NCI-H2029 treated with DMSO at 0.1 percent for 48 hours (cell line): ENCODE measurements around the gene GABRB2.
"Not testable (repeated sequence)": the region's sequence is repeated elsewhere in the genome, so short reads cannot be mapped to it uniquely, and the experiment has no call there.

Experiments
- DNase-seq: peaks from one replicate; lab custom pipeline; 2025; lab: John Stamatoyannopoulos, UW

Gene GABRB2

DNA sequence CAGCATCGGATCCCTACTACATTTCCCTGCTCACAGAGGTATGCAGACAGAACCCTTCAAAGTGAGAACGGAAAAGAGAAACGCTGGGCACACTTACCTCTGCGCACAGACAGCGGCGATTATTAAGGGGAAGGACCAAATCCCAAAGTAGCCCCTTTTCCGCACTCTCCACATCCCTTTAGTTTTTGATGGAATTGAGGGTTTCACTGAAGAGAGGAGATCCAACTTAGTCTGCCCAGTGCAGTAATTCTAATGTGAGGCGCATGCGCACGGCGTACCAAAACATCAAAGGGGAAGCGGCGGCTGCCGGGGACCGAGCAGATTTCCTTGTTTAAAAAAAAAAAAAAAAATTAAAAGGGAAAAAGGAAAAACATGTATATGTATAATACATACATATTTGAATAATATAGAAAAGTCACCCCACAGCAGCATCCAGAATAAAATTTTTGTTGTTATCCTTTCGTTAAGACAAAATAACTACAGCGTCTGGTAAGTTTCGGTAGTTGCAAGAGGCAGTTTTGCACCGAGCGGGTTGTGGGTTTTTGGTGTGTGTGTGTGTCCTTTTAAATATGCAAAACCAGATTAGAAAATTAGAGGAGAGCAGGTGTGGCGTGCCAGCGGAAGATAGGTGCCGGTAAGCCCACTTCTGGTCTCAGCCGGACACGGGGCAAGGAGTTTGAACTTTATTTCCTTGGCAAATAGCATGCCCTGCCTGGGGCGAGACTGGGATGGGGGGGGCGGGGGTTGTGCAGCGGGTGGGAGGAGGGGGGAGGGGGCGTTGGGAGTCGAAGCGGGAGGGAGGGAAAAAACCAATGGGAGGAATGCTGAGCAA is at the start of gene GABRB2:
TSS of gene GABRB2 (minus strand) at position 256 of the 832 bp plus-strand sequence. CDS start at position 174, 82 bp downstream.
- DNase-seq = peak; percentile 5

DNA sequence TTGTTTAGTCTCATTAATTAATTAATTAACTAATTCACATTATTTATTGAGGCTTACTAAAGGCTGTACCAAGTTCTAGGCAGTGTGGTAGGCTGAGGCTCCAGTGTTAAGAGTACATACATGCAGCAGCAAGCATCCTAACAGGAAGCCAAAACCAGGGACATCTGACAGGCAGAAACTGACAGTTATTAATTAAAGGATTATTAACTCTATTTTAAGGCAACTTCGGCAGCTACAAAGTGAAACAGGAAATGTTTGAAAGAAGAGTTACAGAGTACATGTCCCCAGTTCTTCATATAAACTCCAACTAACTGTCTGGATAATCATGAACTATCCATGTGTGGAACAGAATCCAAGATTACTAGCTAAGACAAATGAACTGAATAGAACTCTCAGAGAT is 39.3 kb upstream of the GABRB2 start:
- no peak for DNase-seq

DNA sequence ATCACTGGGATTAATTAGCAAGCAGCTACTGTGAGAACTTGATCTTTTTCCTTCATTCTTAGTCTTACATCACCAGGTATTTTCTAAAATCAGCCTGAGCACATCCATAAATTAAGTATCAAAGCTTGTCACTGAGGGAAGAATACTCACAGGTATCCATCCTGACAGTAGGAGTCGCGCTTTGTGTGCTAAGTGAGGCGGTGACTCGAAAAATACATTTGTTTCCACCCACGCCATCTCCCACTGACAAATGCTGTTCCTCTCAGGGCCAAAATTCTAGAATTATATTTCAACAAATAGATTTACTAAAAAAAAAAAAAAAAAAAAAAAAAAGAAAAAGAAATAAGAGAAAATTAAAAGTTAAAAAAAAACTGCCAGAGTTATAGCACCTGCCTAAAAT is 34.1 kb upstream of the GABRB2 start:
- DNase-seq = no peak

GRCh38 chr5:161572914-161573313 is 26.4 kb upstream of the GABRB2 start:
- no peak for DNase-seq

GRCh38 chr5:161566081-161566480 is 19.6 kb upstream of the GABRB2 start:
- no peak for DNase-seq

GRCh38 chr5:161562446-161562845 is 15.9 kb upstream of the GABRB2 start:
- no peak for DNase-seq

DNA sequence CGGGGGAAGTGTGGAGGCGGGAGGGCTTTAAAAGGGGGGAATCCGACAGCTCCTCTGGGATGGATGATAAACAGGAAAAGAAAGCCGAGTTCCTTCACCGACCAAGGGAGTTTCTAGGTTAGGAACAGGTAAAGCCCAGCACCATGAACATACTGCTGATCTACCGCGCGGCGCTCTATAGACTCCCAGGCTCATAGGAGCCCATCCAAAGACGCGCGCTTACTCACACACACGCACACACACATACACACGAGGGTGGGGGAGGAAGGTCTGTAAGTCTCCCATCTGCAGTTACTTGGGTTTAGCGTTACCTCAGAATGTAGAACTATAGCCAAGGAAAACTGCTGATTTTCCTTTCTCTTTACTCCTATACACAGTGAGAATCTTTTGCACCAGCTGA is 2.6 kb upstream of the GABRB2 start:
- no peak for DNase-seq

DNA sequence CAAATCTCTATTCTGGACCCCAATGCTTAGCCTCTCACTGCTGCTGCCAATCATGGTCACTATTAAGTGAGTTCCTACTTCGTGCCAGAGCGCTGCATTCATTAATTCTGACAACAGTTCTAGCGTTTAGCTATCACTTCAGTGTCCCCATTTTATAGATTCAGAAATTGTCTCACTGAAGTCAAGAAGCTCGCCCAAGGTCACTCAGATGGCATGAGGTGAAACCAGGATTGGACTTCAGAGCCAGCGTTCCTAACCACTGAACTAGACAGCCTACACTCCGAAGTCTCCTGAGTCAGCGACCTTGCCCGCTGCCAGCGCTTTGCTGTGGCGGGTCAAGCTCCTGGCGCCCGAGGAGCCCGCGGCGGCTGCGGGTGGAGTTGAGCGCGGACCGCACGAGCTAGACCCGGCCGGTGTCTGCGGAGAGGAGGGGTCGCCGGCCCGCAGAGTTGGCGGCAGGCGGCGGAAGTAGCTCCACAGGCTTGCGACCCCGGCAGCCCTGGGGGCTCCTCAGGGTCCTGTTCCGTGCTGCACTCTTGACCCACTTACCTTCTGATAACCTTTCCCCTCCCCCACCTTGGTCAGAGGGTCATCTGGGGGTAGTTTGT is 2.1 kb upstream of the GABRB2 start:
- DNase-seq = no peak

DNA sequence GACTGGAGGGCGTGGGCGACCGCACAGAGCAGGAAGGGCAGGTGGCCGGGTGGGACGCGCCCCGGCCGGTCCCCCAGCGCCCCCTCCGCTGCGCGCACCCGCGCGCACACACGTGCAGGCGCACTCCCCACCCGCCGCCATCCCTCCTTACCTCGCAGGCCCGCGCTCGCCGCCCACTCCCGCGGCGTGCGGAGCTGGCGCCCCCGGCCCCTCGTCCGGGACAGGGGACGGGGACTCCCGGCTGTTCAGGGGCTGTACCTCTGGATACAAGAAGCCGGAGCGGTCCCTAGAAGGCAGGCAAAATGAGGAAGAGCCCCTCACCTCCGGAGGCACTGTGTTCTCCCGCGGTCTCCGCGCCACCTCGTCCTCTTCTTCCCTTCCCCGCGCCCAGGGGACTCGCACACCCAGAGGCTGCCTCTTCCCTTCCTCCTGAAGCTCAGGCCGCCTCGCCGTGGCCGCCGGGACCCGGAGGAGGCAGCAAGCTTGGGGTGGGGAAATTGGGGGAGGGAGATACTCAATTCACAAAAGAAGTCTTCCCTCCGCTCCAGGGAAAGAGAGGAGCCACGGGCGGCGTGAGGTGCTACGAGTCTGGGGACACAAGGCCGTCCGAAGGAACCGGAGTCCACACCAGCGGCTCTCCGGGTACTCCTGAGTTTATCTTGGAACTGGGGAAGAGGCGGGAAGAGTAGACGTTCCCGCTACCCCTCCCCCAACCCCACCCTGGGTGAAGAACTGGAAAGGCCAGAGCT is 1.4 kb upstream of the GABRB2 start:
- DNase-seq = peak; percentile 3

- no peak for DNase-seq
Measured at GRCh38 chr5:161547406-161547737, 847 bp upstream of the GABRB2 start.

DNA sequence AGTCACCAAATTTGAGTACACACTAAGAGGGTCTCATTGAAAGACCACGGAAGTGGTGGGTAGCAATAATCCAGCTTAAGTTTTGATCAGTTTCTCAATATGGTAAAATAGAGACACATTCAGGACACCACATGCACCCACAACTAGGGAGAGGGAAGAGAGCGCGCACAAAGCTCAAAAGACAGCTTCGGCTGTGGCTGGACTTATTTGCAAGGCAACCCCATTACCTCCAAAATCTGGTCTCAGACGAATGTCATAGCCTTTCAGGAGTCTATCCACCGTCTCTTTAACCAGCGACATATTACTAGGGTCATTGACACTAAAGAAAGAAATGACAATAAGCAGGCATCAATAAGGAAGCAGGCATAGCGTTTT is 443 bp downstream of the GABRB2 start:
- DNase-seq = no peak

GRCh38 chr5:161545344-161546094 is 1.0 kb downstream of the GABRB2 start:
- no peak for DNase-seq

DNA sequence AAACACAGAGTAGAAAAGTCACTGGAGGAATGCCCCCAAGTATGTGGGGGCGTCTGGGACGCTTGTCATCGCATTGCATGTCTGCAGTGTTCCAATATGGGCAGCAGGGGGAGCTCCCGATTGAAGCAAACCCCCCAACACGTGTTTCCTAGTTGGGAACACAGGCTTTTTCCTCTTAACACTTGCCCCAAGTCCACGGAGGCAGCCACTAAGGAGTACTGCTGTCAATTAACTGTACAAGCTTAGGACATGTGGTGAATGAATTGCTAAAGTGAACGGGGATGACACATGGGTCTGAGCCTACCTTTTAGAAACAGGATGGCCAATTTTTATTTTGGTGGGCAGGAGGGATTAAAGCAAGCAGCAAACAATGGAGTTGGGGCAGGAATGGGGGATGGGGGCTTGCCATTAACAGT is 2.2 kb downstream of the GABRB2 start:
- DNase-seq = peak; percentile 5

- no peak for DNase-seq
Measured at GRCh38 chr5:161539016-161539415, 7.5 kb downstream of the GABRB2 start.

GRCh38 chr5:161535762-161536161 is 10.8 kb downstream of the GABRB2 start:
- DNase-seq = no peak

GRCh38 chr5:161530700-161531099 is 15.8 kb downstream of the GABRB2 start:
- DNase-seq = no peak

- no peak for DNase-seq
Measured at GRCh38 chr5:161513942-161514341, 32.6 kb downstream of the GABRB2 start.

- DNase-seq = no peak
Measured at GRCh38 chr5:161507591-161507990, 38.9 kb downstream of the GABRB2 start.

DNA sequence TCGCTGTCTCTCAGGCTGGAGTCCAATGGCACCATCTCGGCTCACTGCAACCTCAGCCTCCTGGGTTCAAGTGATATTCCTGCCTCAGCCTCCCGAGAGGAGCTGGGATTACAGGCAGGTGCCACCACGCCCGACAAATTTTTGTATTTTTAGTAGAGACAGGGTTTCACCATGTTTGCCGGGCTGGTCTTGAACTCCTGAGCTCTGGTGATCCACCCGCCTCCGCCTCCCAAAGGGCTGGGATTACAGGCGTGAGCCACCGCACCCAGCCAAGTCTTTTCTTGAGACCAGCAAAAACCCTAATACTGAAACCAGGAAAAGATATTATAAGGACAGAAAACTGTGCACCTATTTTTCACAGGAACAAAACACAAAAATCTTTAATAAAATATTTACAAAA is 41.4 kb downstream of the GABRB2 start:
- not testable (repeated sequence) for DNase-seq

DNA sequence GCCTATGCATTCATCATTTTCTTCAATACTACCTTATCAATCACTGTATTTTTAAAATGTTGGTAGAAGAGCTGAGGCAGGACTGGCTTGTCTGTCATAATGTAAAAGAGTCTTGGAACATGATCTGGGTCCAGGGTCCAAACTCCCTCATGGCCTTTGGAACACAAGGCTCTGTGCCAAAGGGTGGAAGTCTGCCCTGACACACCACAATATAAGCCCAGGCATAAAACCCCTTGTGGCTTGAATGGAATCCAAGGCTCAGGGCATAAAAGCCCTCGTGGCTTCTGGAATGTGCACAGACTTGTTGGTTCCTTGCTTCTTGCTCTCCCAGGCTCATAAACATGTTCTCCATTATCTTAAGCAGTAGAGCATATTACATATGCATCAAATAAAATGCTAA is 48.0 kb downstream of the GABRB2 start:
- DNase-seq = no peak

GRCh38 chr5:161483721-161484120 is 62.8 kb downstream of the GABRB2 start:
- DNase-seq = no peak

DNA sequence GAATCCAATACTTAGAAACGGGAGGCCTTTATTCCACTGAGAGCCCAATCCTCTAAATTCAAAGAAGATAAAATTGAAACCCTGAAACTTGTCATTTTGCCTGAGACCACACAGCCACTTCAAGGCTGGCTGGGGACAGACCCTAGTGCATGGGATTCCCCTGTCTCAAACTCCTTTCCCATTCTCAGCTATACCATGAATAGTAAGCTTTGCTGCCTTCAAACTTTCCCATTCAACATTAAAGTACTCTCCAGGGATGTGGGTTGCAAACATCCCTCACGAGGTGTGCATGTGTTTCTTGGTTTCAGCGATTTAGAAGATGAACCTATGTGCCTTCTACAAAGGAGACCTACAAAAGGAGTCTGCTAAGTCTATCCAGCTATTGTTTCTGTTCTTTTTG is 64.6 kb downstream of the GABRB2 start:
- DNase-seq = no peak
